ENCODE data around the gene STRIT1.
"Not testable (repeated sequence)": the region's sequence is repeated elsewhere in the genome, so short reads cannot be mapped to it uniquely, and the experiment has no call there.

Gene STRIT1

DNA sequence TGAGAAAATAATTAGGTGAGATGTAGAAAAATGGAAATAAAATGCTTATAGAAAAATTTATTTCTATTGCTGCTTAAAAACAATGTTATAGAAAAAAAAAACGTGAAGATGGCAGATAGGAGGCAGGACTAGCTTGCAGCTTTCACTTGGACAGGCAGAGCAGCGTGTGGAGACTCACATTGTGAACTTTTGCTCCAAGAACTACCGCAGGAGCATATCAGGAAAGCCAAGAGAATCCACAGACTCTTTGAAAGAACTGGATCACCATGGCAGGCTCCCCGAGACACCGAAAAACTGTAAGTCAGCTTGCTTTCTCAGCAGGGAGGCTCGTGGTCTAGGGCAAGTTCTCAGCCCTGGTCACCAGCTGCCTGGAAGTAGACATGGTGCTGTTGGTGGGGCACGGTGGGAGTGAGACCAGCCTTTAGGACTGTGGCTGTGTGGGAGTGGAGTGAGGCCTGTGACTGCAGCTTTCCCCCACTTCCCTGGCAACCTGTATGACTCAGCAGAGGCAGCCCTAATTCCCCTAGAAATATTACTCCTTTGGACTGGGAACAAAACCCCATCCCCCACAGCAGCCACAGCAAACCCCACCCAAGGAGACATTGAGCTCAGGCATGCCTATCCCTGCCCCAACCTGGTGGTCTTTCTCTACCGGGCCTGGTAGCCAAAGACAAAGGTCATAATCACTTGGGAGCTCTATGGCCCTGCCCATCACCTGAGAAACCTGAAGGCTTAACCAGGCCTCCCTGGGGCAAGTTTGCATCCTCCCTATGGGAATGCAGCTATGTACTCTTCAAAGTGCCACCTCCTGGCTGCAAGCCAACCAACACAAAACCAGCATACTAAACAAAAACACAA lies 22.8 kb downstream of the STRIT1 start:
- no peak for DNase-seq (ENCODE audit: low spot score)

DNA sequence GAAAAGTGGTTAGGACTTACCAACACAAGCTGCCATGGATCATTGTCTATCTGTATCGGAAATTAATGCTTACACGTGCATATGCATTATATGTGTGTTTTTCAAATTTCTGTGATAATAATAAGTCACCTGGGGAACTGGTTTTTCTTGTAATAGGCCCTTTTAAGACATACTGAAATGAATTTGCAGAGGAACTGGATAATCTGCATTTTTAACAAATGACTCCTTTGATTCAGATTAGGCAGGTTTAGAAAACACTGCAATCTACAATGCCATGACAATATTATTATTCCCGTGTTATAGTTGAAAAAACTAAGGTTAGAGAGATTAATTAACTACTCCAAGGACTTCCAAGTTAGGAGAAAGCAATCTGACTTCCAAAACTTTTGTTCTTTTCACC lies 23.4 kb downstream of the STRIT1 start:
- DNase-seq (ENCODE audit: low spot score), result no peak

DNA sequence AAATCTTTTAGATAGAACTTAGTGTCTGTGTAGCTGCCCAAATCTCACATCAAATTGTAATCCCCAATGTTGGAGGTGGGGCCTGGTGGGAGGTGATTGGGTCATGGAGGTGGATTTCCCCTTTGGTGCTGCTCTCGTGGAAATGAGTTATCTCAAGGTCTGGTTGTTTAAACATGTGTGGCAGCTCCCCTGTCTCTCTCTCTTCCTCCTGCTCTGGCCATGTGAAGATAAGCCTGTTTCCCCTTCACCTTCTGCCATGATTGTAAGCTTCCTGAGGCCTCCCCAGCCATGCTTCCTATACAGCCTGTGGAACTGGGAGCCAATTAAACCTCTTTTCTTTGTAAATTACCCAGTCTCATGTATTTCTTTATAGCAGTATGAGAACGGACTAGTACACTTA lies 30.6 kb downstream of the STRIT1 start:
- DNase-seq (ENCODE audit: low spot score), result not testable (repeated sequence)

DNA sequence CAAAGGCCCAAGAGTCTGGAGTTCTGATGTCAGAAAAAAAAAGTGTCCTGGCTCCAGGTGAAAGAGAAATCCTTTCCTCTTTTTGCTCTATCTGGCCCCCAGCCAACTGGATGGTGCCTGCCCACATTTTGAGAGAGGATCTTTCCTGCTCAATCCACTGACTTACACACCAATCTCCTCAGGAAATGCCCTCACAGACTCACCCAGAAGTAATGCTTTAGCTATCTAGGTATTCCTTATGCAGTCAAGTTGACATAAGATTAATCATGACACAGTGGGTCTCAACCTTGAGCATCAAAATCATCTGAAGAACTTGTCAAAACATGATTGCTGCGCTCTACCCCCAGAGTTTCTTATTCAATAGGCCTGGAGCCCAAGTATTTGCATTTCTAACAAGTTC lies 31.2 kb downstream of the STRIT1 start:
- no peak for DNase-seq (ENCODE audit: low spot score)

DNA sequence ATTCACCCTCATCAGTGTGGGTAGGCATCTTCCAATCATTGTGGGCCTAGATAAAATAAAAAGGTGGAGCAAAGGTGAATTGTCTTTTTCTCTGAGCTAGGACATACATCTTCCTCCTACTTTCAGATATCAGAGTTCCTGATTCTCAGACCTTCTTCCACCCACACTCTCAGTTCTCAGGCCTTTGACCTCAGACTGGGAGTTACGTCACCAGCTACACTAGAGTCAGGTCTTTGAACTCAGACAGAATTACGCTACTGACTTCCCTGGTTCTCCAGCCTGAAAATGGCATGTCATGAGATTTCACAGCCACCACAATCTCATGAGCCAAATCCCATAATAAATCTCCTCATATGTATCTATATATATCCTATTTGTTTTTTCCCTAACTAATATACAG lies 39.0 kb downstream of the STRIT1 start:
- no peak for DNase-seq (ENCODE audit: low spot score)

DNA sequence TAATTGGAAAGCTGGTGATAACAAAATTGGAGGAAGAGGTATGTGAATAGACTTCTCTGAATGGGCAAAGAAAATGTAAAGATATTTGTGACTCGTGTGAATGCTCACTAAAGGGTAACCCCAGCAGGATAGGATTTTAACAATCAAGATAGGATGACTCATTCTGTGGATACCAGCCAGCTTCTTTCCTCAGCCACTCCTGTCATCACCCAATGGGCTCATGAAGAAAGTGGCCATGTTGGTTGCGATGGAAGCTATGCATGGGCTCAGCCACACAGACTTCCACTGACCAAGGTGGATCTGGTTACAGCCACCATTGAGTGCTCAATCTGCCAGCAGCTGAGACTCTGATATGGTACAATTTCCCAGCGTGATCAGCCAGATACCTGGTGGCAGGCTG lies 40.9 kb downstream of the STRIT1 start:
- DNase-seq (ENCODE audit: low spot score), result no peak

DNA sequence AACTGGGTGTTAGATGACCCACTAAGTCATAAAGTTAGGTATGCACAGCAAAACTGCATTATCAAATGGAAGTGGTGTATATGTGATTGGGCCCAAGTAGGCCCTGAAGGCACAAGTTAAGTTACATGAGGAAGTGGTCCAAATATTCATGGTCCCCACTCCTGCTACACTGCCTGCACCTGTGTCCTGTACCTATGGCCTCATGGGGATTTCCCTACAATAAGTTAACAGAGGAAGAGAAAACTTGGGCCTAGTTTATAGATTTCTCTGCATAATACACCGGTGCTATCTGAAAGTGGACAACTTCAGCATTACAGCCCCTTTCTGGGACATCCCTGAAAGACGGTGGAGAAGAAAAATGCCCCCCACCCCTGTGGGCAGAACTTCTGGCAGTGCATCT lies 41.5 kb downstream of the STRIT1 start:
- no peak for DNase-seq (ENCODE audit: low spot score)

DNA sequence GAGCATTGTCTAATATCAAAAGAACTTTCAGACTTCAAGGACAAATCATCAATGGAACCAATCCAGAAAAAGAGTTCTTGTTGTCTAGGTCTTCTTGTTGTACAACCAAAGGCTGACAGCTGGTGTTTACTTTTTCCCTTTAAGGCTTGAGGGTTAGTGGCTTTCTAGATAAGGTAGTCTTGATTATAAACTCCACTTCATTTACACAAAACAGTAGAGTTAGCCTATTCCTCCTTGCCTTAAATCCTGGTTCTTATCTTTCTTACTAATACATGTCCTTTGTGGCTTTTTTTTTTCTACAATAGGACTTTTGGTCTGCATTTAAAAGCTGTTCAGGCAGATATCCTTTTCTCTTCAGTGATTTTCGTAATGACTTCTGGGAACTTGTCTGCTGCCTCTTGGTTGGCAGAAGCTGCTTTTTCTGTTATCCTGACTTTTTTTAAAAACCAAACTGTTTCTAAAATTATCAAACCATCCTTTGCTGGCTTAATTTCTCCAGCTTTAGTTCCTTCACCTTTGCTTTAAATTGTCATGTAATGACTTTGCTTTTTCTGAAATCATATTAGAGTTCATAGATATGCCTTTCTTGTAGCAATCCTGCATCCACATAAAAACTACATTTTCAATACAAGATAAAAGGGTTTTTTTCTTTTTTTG lies 44.8 kb downstream of the STRIT1 start:
- no peak for DNase-seq (ENCODE audit: low spot score)

DNA sequence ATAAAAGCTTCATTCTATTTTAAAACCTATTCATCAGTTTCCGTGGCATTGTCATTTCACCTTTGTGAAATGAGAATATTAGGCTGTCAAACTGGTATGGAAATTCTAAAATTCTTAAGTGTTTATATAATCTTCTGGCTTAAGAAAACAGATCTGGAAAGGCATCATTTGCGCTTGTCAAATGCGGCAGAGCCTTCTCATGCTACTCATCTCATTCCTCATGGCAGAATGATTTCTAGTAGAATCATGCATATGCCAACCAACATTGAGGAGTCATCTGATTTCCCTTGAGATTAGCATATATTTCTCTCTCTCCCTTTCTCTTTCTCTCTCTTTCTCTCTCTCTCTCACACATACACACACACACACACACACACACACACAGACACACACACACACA lies 48.8 kb downstream of the STRIT1 start:
- DNase-seq (ENCODE audit: low spot score), result no peak

DNA sequence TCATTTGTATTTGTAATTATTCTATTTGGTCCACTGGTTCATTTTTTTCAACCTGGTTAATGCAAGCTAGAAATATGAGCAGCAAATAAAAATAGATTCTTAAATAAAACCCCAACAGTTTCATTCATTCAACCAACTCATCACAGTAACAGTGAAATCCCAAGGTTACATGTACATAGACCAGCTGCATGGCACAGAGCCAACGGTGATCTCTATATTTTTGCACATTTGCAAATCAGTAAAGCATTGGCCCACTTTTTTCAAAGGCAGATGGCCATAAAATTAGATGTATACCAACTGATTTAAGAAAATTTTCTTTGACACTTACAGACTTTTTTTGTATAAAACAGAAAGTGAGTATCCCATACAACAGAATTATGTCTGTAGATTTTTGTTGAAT lies 49.3 kb downstream of the STRIT1 start:
- no peak for DNase-seq (ENCODE audit: low spot score)

DNA sequence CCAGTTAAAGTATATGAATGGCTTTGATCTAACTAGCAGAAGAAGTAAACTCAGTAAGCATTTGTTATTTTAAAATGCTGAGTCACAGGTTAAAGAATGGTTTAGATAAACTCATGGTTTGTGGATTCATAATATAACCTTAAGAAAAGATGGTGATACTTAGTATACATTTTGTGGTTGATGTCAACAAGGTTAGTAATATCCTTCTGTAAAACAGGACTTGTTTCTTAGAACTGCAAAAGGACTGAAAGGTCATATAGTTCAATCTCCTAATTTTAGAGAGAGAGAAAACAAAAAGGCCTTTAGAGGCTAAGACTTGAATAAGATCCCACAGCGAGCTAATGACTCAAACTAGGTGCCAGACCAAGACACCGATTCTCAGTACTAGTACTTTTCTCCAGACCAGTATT lies 50.0 kb downstream of the STRIT1 start:
- DNase-seq (ENCODE audit: low spot score), result no peak

DNA sequence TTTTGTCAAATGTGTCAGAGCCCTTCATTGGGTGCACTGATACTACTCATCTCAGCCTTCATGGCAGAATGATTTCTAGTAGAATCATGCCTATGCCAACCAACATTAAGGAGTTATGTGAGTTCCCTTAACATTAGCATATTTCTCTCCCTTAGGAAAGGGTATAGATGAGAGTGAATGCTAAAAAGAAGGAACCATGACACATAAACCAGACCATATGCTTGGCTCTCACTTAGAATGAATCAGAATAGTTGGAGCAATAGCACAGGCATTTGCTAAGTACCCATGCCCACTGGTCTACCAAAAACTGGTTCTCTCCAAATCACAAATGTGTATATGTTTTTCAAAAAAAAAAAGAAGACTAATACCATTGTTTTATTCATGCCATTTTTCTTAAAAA lies 51.1 kb downstream of the STRIT1 start:
- DNase-seq (ENCODE audit: low spot score), result no peak

DNA sequence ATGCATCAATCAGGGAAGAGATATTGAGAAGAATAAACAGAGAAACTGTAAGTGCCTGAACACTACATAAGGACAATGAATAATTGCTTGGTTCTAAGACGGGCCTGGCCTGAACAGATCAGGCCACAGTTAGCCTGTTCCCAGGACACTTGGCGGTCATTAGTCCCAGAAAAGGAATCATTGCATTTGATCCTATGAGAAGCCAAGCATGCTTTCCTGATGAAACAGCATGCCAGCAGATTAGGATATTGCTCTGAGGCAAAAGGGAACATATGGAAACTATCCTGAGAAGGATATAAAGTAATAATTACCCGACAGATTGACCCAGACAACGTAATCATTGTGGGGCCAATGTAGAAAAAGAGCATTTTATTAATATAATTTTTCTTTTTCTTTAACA lies 51.9 kb downstream of the STRIT1 start:
- no peak for DNase-seq (ENCODE audit: low spot score)
